Measurements from ENCODE around the gene SLC37A1. TPM values are rescaled to one million over a fixed set of nuclear protein-coding genes. Genes with fewer than 3 reads are reported as not detected.

The SLC37A1 gene
- total RNA-seq, 1 experiment from 2014 or later: 37.7 TPM

- Histone ChIP-seq H3K23ac (ENCODE audit: insufficient read length, low read depth, low read length) (no peak overlapping the region), H3K79me1 (ENCODE audit: insufficient read depth, low read depth, low read length, poor library complexity, severe bottlenecking) (no peaks in the 10 kb centered on the region), H4K20me1 (ENCODE audit: control insufficient read depth, insufficient read depth, insufficient read length) (no peaks in the 10 kb centered on the region), H3K18ac (ENCODE audit: insufficient read length, low read depth, low read length) (no peak overlapping the region), H3K4me2 (ENCODE audit: insufficient read depth, insufficient read length, low read length) (no peak overlapping the region), H2BK12ac (ENCODE audit: insufficient read length, low read depth, low read length) (no peak overlapping the region), H4K8ac (replicated peaks; ENCODE audit: insufficient read length, low read depth, low read length) (no peak overlapping the region), H2AFZ (ENCODE audit: low read length) (no peak overlapping the region), H4K5ac (ENCODE audit: insufficient read length, low read depth, low read length) (no peak overlapping the region), H3K79me2 (ENCODE audit: insufficient read depth, low read length) (no peaks in the 10 kb centered on the region), H3K4me1 (ENCODE audit: insufficient read depth, low read length) (peaks cover 2% of the 10 kb centered on the region), H3K27ac (ENCODE audit: insufficient read length, low read depth, low read length) (no peak overlapping the region), H2BK120ac (ENCODE audit: low read depth, low read length, poor library complexity, severe bottlenecking) (no peak overlapping the region), H3K27me3 (ENCODE audit: insufficient read depth, low read length) (no peaks in the 10 kb centered on the region), H3K9me3 (ENCODE audit: control insufficient read depth, low read depth, low read length) (no peaks in the 10 kb centered on the region), H3K56ac (ENCODE audit: insufficient read length, low read depth, low read length) (no peak overlapping the region), H3K14ac (ENCODE audit: insufficient read depth, low read length) (no peak overlapping the region), H3T11ph (ENCODE audit: low read length) (no peak overlapping the region), H2BK15ac (ENCODE audit: low read depth, low read length) (no peak overlapping the region), H2BK20ac (ENCODE audit: low read depth, low read length, poor library complexity, severe bottlenecking) (no peak overlapping the region), H3K23me2 (ENCODE audit: insufficient read length, low read depth, low read length, poor library complexity, severe bottlenecking) (no peaks in the 10 kb centered on the region), H4K91ac (ENCODE audit: insufficient read length, low read depth, low read length) (no peak overlapping the region), H2AK5ac (ENCODE audit: insufficient read length, low read length) (no peak overlapping the region), H3K4ac (ENCODE audit: low read depth, low read length) (no peak overlapping the region), H2BK5ac (ENCODE audit: insufficient read length, low read length) (no peak overlapping the region), H3K9ac (ENCODE audit: extremely low read depth, insufficient read length, low read length) (no peak overlapping the region)
- Mint-ChIP-seq H3K4me1 (peaks cover 19 to 27% of the 10 kb centered on the region in 2 experiments), H3K27ac (no peak overlapping the region; a peak in 1 of 7 replicates), H3K27me3 (ENCODE audit: low read depth) (no peaks in the 10 kb centered on the region), H3K9me3 (no peaks in the 10 kb centered on the region), H3K36me3 (ENCODE audit: insufficient read depth in 1 of 3, low read depth in 3 of 3) (peaks cover 0 to 53% (median 8%) of the 10 kb centered on the region in 3 experiments; a peak in 4 of 7 replicates), H3K4me3 (no peak overlapping the region)
- DNase-seq: no peak
- TF ChIP-seq CTCF (conservative IDR thresholded peaks at IDR 0.05): no peak
- no CpG with 5 or more reads among the region's 17 CpGs for WGBS (ENCODE audit: extremely low coverage, insufficient read length, low lambda C conversion rate)
Measured at GRCh38 chr21:42535602-42536171, 22.0 kb downstream of the SLC37A1 start.
